HepG2 (cell line): Measurements from ENCODE around the gene MFNG. TPM values are rescaled to one million over a fixed set of nuclear protein-coding genes. Genes with fewer than 3 reads are reported as not detected.

Experiments
- AFF4 ChIP-seq: sonication (generic); formaldehyde crosslinking; IDR thresholded peaks from 2 replicates; pipeline ENCODE4 v1.4.0; 2020; ENCODE audit warnings: missing genetic modification reagents
- BCLAF1 ChIP-seq: fragments of 450-650 bp; IDR thresholded peaks from 2 replicates; pipeline ENCODE4 v1.6.1; 2017; ENCODE audit warnings: mild to moderate bottlenecking
- CAMTA2 ChIP-seq: sonication (generic); formaldehyde crosslinking; IDR thresholded peaks from 2 replicates; pipeline ENCODE4 v1.4.0; 2020; ENCODE audit warnings: mild to moderate bottlenecking, missing genetic modification reagents, borderline replicate concordance
- CENPBD1 ChIP-seq: sonication (generic); formaldehyde crosslinking; IDR thresholded peaks from 2 replicates; pipeline ENCODE4 v1.8.0; 2022; ENCODE audit warnings: missing genetic modification reagents, low read depth, mild to moderate bottlenecking, borderline replicate concordance
- HDAC2 ChIP-seq: sonication (generic); formaldehyde crosslinking; IDR thresholded peaks from 2 replicates; pipeline ENCODE4 v1.4.0; 2020; ENCODE audit warnings: missing genetic modification reagents
- HMGA1 ChIP-seq: sonication (generic); formaldehyde crosslinking; conservative IDR thresholded peaks from 2 replicates; pipeline ENCODE4 v1.4.0; 2020; ENCODE audit warnings: missing genetic modification reagents
- IRF2 ChIP-seq: IDR thresholded peaks from 2 replicates; pipeline ENCODE4 v1.6.1; 2018; ENCODE audit warnings: missing genetic modification reagents, missing compliant biosample characterization
- MTA3 ChIP-seq: sonication (generic); formaldehyde crosslinking; IDR thresholded peaks from 2 replicates; pipeline ENCODE4 v1.4.0; 2020; ENCODE audit warnings: missing genetic modification reagents
- RBFOX2 ChIP-seq: fragments of 200-400 bp; formaldehyde crosslinking; IDR thresholded peaks from 2 replicates; pipeline ENCODE4 v1.6.1; 2017; ENCODE audit warnings: low read depth, mild to moderate bottlenecking, low read length
- RXRB ChIP-seq: IDR thresholded peaks from 2 replicates; pipeline ENCODE4 v1.6.1; 2016; ENCODE audit warnings: borderline replicate concordance, missing genetic modification reagents, missing compliant biosample characterization
- TCF7 ChIP-seq: sonication (generic); IDR thresholded peaks from 2 replicates; pipeline ENCODE4 v1.6.1; 2016; ENCODE audit warnings: antibody characterized with exemption, low read depth
- TEAD3 ChIP-seq: optimal IDR thresholded peaks from 2 replicates; pipeline ENCODE3; 2016; ENCODE audit warnings: borderline replicate concordance
- U2AF2 ChIP-seq: fragments of 200-400 bp; formaldehyde crosslinking; IDR thresholded peaks from 2 replicates; pipeline ENCODE4 v1.6.1; 2017; ENCODE audit warnings: low read depth, mild to moderate bottlenecking, low read length
- ZBTB43 ChIP-seq: sonication (generic); formaldehyde crosslinking; conservative IDR thresholded peaks from 2 replicates; pipeline ENCODE4 v1.4.0; 2020; ENCODE audit warnings: missing genetic modification reagents
- ZBTB49 ChIP-seq: sonication (generic); formaldehyde crosslinking; IDR thresholded peaks from 2 replicates; pipeline ENCODE4 v1.4.0; 2020; ENCODE audit warnings: missing genetic modification reagents, borderline replicate concordance
- ZNF205 ChIP-seq: IDR thresholded peaks from 2 replicates; pipeline ENCODE4 v1.6.1; 2018; ENCODE audit warnings: missing biosample characterization, missing genetic modification reagents
- ZNF282 ChIP-seq: fragments of 450-650 bp; IDR thresholded peaks from 2 replicates; pipeline ENCODE4 v1.6.1; 2018; ENCODE audit not compliant: partially characterized antibody
- ZNF839 ChIP-seq: sonication (generic); formaldehyde crosslinking; IDR thresholded peaks from 2 replicates; pipeline ENCODE4 v1.4.0; 2020; ENCODE audit warnings: missing genetic modification reagents, mild to moderate bottlenecking, borderline replicate concordance
- polyA plus RNA-seq, 8 experiments: library from polyadenylated mRNA; depleted of rRNA in 3 of 8; stranded (reverse) in 7 of 8; unstranded in 1 of 8; fragments of >200 nt; fragmentation: Illumina TruSeq in 4 of 8; extraction: Trizol in 4 of 8; gene quantifications; 2 replicates each; pipeline versions ENCODE4 v1.2.1 to v1.2.3, GENCODE V29; 2011 to 2016; ENCODE audit warnings: low read depth in 4 of 8, missing spikeins in 1 of 8, mixed read lengths in 1 of 8; ENCODE audit not compliant: insufficient read depth in 1 of 8
- total RNA-seq, 5 experiments: library from RNA; depleted of rRNA; stranded (reverse); fragments of >200 nt; fragmentation: Illumina TruSeq; extraction: Trizol; gene quantifications; 2 replicates each; pipeline ENCODE4 v1.2.3, GENCODE V29; 2016; ENCODE audit warnings: low read depth in 1 of 5

MFNG gene
- total and polyA plus RNA-seq, 2 of the 13 experiments (the other 11 are each of a cell fraction or from before 2014, with no cell fraction given) = 1.0 to 11.7 TPM

- TF ChIP-seq BCLAF1 = no peak
- no peak for TF ChIP-seq ZNF839 (CRISPR knock-in tag)
- TF ChIP-seq ZBTB49 (CRISPR knock-in tag) = no peak
- no peak for TF ChIP-seq ZNF282
- peak; percentile 50 for TF ChIP-seq TEAD3 (CRISPR knock-in tag)
- TF ChIP-seq ZNF205 = no peak
- no peak for TF ChIP-seq MTA3 (CRISPR knock-in tag)
- peak; percentile 54; the same call in 1 of the 2 replicates for TF ChIP-seq RXRB (CRISPR knock-in tag)
- TF ChIP-seq TCF7 = no peak
- no peak for TF ChIP-seq U2AF2
- no peak for TF ChIP-seq CENPBD1 (CRISPR knock-in tag)
- TF ChIP-seq ZBTB43 (CRISPR knock-in tag) = no peak
- TF ChIP-seq AFF4 (CRISPR knock-in tag) = no peak
- 0 out of 2 replicates have a peak, but pooled peaks have one; percentile 29 for TF ChIP-seq RBFOX2
- TF ChIP-seq CAMTA2 (CRISPR knock-in tag) = no peak; the same call in 1 of the 2 replicates
- no peak for TF ChIP-seq HMGA1 (CRISPR knock-in tag)
- peak; percentile 56; the same call in 1 of the 2 replicates for TF ChIP-seq HDAC2 (CRISPR knock-in tag)
- TF ChIP-seq IRF2 (CRISPR knock-in tag) = 0 out of 2 replicates have a peak, but pooled peaks have one; percentile 15
Observed at GRCh38 chr22:37488337-37489135, 2.4 kb upstream of the MFNG start (continued).
